A549 (cell line): ENCODE data around the gene TASOR2. TPM values are rescaled to one million over a fixed set of nuclear protein-coding genes. Genes with fewer than 3 reads are reported as not detected.

Experiments used
- ATAC-seq, 2 experiments: fragments of 200-7000 bp in 1 of 2; fragments of >200 bp in 1 of 2; cut with Nextera tagmentation in 1 of 2; cut with Tn5 transposase in 1 of 2; 3 replicates each; pipeline versions ENCODE4 v1.8.0 to v1.9.1; 2018 to 2020; ENCODE audit warnings: mild to moderate bottlenecking in 1 of 2, moderate library complexity in 1 of 2
- CTCF ChIA-PET: fragments of 300-600 bp; sonication (Branson Sonifier 250); formaldehyde crosslinking; extraction: SDS; loops from one replicate; lab custom pipeline; 2021; ENCODE audit warnings: antibody characterized with exemption, inconsistent platforms; lab: Yijun Ruan, JAX
- POLR2A ChIA-PET: fragments of 350-600 bp; formaldehyde crosslinking; extraction: SDS; loops from one replicate; lab custom pipeline; 2021; ENCODE audit warnings: antibody characterized with exemption, inconsistent platforms; lab: Yijun Ruan, JAX
- DNase-seq, 2 experiments: peaks; one replicate each; pipeline versions ENCODE4 v3.0.0 to v3.0.0-alpha.2; 2011 to 2016; ENCODE audit warnings: low read depth in 1 of 2, low spot score in 1 of 2
- FAIRE-seq: peaks from 2 replicates; lab custom pipeline; 2011; peaks lifted over from hg19 to GRCh38; lab: Jason Lieb, UNC
- H3K27ac ChIP-seq, 2 experiments: fragments of >200 bp; sonication (Bioruptor Twin); formaldehyde crosslinking; 3 replicates each; pipeline ENCODE4 v1.5.1; 2016 to 2017
- H3K4me1 ChIP-seq: fragments of >200 bp; sonication (Bioruptor Twin); formaldehyde crosslinking; 3 replicates; pipeline ENCODE4 v1.6.1; 2016
- H3K4me2 ChIP-seq: fragments of >200 bp; sonication (Bioruptor Twin); formaldehyde crosslinking; 3 replicates; pipeline ENCODE4 v1.6.1; 2016
- H3K4me3 ChIP-seq: fragments of >200 bp; sonication (Bioruptor Twin); formaldehyde crosslinking; 3 replicates; pipeline ENCODE4 v1.5.1; 2016
- H3K9me3 ChIP-seq: fragments of >200 bp; sonication (Bioruptor Twin); formaldehyde crosslinking; 3 replicates; pipeline ENCODE4 v1.6.1; 2016
- BCL3 ChIP-seq: fragments of >200 bp; sonication (Bioruptor Twin); formaldehyde crosslinking; IDR thresholded peaks from 3 replicates; pipeline ENCODE4 v1.6.1; 2016
- CBX2 ChIP-seq: fragments of 200-600 bp; sonication (generic); IDR thresholded peaks from 2 replicates; pipeline ENCODE4 v1.6.1; 2016; ENCODE audit warnings: low read depth, mild to moderate bottlenecking, borderline replicate concordance
- CTCF ChIP-seq: fragments of >200 bp; sonication (Bioruptor Twin); formaldehyde crosslinking; IDR thresholded peaks from 3 replicates; pipeline ENCODE4 v1.5.1; 2016
- FOSB ChIP-seq: fragments of 250-450 bp; sonication (Bioruptor Pico); IDR thresholded peaks from 2 replicates; pipeline ENCODE4 v1.5.0; 2020; ENCODE audit warnings: mild to moderate bottlenecking, moderate library complexity
- FOSL2 ChIP-seq, 2 experiments: fragments of 450-650 bp in 1 of 2; fragments of >200 bp in 1 of 2; sonication (Bioruptor Twin) in 1 of 2; formaldehyde crosslinking; IDR thresholded peaks; 2 replicates each; pipeline versions ENCODE4 v1.5.0 to v1.6.1; 2016 to 2020; ENCODE audit warnings: mild to moderate bottlenecking in 1 of 2, moderate library complexity in 1 of 2
- HDAC2 ChIP-seq: fragments of 200-600 bp; sonication (generic); IDR thresholded peaks from 2 replicates; pipeline ENCODE4 v1.6.1; 2016
- HOXA7 ChIP-seq: fragments of 250-450 bp; sonication (Bioruptor Pico); IDR thresholded peaks from 2 replicates; pipeline ENCODE4 v1.5.0; 2020; ENCODE audit warnings: mild to moderate bottlenecking, moderate library complexity
- JUN ChIP-seq, 2 experiments: fragments of >200 bp; sonication (Bioruptor Twin); formaldehyde crosslinking; IDR thresholded peaks; 2 replicates in 1 of 2; 3 replicates in 1 of 2; pipeline ENCODE4 v1.6.1; 2016 to 2017
- JUNB ChIP-seq: fragments of >200 bp; sonication (Bioruptor Twin); formaldehyde crosslinking; IDR thresholded peaks from 2 replicates; pipeline ENCODE4 v1.6.1; 2016
- NPAS2 ChIP-seq: fragments of 250-450 bp; sonication (Bioruptor Pico); IDR thresholded peaks from 2 replicates; pipeline ENCODE4 v1.8.0; 2022; ENCODE audit warnings: mild to moderate bottlenecking, moderate library complexity, borderline replicate concordance
- PHF8 ChIP-seq: fragments of 200-600 bp; sonication (generic); IDR thresholded peaks from 2 replicates; pipeline ENCODE4 v1.6.1; 2016; ENCODE audit warnings: low read depth, mild to moderate bottlenecking, antibody characterized with exemption, moderate library complexity, borderline replicate concordance
- POLR2A ChIP-seq: IDR thresholded peaks from 2 replicates; pipeline ENCODE4 v1.6.1; 2012; ENCODE audit warnings: mild to moderate bottlenecking, low read length
- RAD21 ChIP-seq, 2 experiments: fragments of >200 bp in 1 of 2; sonication (Bioruptor Twin) in 1 of 2; formaldehyde crosslinking in 1 of 2; IDR thresholded peaks in 1 of 2; conservative IDR thresholded peaks in 1 of 2; 2 replicates in 1 of 2; 3 replicates in 1 of 2; pipeline ENCODE4 v1.6.1; 2012 to 2018; ENCODE audit warnings: inconsistent platforms in 1 of 2
- REST ChIP-seq: fragments of 200-600 bp; sonication (generic); IDR thresholded peaks from 2 replicates; pipeline ENCODE4 v1.6.1; 2016; ENCODE audit warnings: antibody characterized with exemption, mild to moderate bottlenecking, moderate library complexity
- RNF2 ChIP-seq: fragments of 200-600 bp; sonication (generic); IDR thresholded peaks from 2 replicates; pipeline ENCODE4 v1.6.1; 2016; ENCODE audit warnings: low read depth, mild to moderate bottlenecking, antibody characterized with exemption, moderate library complexity, borderline replicate concordance
- SMC3 ChIP-seq: fragments of >200 bp; sonication (Bioruptor Twin); formaldehyde crosslinking; IDR thresholded peaks from 3 replicates; pipeline ENCODE4 v1.6.1; 2018; ENCODE audit warnings: inconsistent platforms
- TP53 ChIP-seq: fragments of 250-450 bp; sonication (Bioruptor Pico); IDR thresholded peaks from 2 replicates; pipeline ENCODE4 v1.5.0; 2021; ENCODE audit warnings: mild to moderate bottlenecking, moderate library complexity
- ZFP36 ChIP-seq: fragments of 450-650 bp; IDR thresholded peaks from 2 replicates; pipeline ENCODE4 v1.6.1; 2014; ENCODE audit warnings: borderline replicate concordance; ENCODE audit not compliant: partially characterized antibody
- ZNF302 ChIP-seq: fragments of 250-450 bp; sonication (Bioruptor Pico); IDR thresholded peaks from 2 replicates; pipeline ENCODE4 v1.9.0; 2021; ENCODE audit warnings: inconsistent platforms, mild to moderate bottlenecking, moderate library complexity
- WGBS: methylation state at CpG from one replicate; pipeline ENCODE4 v1.1.6; 2017; ENCODE audit errors: missing lambda C conversion rate; 5-methylcytosine and 5-hydroxymethylcytosine counted together
- polyA plus RNA-seq, 4 experiments: library from polyadenylated mRNA; depleted of rRNA in 3 of 4; stranded (reverse); fragments of >200 nt; fragmentation: RNase III in 1 of 4; extraction: RNeasy Plus Mini Kit Qiagen cat#74134 plus additional on column Dnase treatment in 1 of 4; gene quantifications; 2 replicates in 3 of 4; 3 replicates in 1 of 4; pipeline ENCODE4 v1.2.3, GENCODE V29; 2011 to 2017

The TASOR2 gene
- polyA plus RNA-seq, 2 of the 4 experiments (the other 2 are of a cell fraction): 27.0 to 96.7 TPM

GRCh38 chr10:5683065-5683464, 1.6 kb upstream of the TASOR2 start:
- ATAC-seq (no peak), FAIRE-seq (no peak), DNase-seq (no peak)
- Histone ChIP-seq H3K4me1 (peaks cover 16% of the 10 kb centered on the region; the same call in 2 of the 3 replicates), H3K4me2 (no peak overlapping the region), H3K4me3 (no peak overlapping the region), H3K27ac (no peak overlapping the region), H3K9me3 (peaks cover 4% of the 10 kb centered on the region; the same call in 1 of the 3 replicates)
- TF ChIP-seq ZNF302 (CRISPR knock-in tag): no peak
- no peak for TF ChIP-seq REST
- no peak for TF ChIP-seq SMC3
- no peak for TF ChIP-seq ZFP36
- no peak for TF ChIP-seq RNF2
- TF ChIP-seq CBX2: no peak
- no peak for TF ChIP-seq FOSB
- no peak for TF ChIP-seq POLR2A
- no peak for TF ChIP-seq HOXA7 (CRISPR knock-in tag)
- ChIA-PET CTCF (interaction anchor here (1.0 kb wide), 2 partner anchors 9 to 54 kb away, joined by 3 read pairs; no protein-coding TSS in a partner anchor), POLR2A (no interaction called here)
- 74% methylated on average over 3 of the region's 3 CpGs for WGBS

DNA sequence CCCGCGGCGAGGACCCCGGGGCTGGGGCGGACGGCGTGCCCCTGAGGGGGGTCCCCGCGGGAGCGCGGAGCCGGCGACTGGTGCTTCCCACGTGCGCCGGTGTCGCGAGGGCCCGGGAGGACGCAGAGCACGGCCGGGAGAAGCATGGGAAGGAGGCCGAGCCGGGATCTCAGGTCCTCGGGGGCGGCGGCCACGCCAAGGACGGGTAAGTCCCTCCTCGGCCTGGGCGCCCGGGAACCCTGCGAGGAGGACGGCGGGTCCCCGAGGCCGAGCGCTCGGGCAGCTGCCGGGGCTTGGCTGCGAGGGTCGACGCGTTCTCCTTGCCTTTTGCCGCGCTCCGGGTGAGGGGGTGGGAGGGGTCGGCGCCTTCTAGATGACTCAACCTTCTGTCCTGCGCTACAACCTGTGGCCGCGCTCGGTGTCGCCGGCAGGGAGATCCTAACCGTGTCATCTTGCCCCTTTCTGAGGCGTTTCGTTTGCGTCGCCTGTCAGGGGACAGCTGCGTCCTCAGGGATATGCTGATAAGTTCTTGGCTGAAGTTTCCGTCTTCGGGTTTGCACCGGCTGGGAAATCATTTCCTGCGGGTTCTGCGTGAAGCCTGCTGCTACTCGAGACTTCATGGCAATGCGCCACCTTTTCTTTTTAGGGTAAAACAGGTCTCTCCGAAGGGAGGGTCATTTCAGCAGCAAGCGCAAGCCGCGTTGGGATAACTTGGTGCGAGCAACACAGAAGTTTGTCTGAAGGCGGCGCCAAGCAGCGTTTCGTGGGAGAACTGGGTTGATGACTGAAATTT, 529 bp downstream of the TASOR2 start:
- Histone ChIP-seq H3K4me2 (peak overlapping the region; percentile 88), H3K9me3 (peaks cover 4% of the 10 kb centered on the region; the same call in 1 of the 3 replicates), H3K4me3 (peak overlapping the region; percentile 95), H3K27ac (peak overlapping the region; percentile 94 to 95), H3K4me1 (peaks cover 17% of the 10 kb centered on the region; the same call in 2 of the 3 replicates)
- TF ChIP-seq FOSL2 (IDR thresholded peaks at IDR 0.05): no peak
- 0 out of 2 replicates have a peak, but pooled peaks have one; percentile 15 for TF ChIP-seq FOSL2 (CRISPR knock-in tag; IDR thresholded peaks at IDR 0.05)
- peak in 1 of 2 experiments; percentile 2; a peak in 1 of 5 replicates for TF ChIP-seq JUN (IDR thresholded peaks at IDR 0.05)
- no peak for TF ChIP-seq ZFP36
- TF ChIP-seq TP53: no peak
- no peak for TF ChIP-seq HDAC2
- no peak for TF ChIP-seq RNF2
- no peak for TF ChIP-seq JUNB
- TF ChIP-seq NPAS2 (CRISPR knock-in tag): peak; percentile 29; the same call in 1 of the 2 replicates
- TF ChIP-seq FOSB: no peak
- TF ChIP-seq SMC3: peak; percentile 52; the same call in 2 of the 3 replicates
- TF ChIP-seq CTCF: peak; percentile 52
- TF ChIP-seq BCL3: 0 out of 3 replicates have a peak, but pooled peaks have one; percentile 6
- peak; percentile 48 to 56; a peak in 4 of 5 replicates for TF ChIP-seq RAD21 (conservative IDR thresholded peaks at IDR 0.05 in 1 of 2, IDR thresholded peaks at IDR 0.05 in 1 of 2)
- TF ChIP-seq PHF8: peak; percentile 62; the same call in 1 of the 2 replicates
- peak; percentile 18 for FAIRE-seq
- CTCF ChIA-PET: interaction anchor here (0.6 to 1.0 kb wide), 2 partner anchors 96 to 243 kb away, joined by 3 read pairs; no protein-coding TSS in a partner anchor
- under 1% methylated on average over 37 of the region's 77 CpGs for WGBS
- peak; percentile 77 to 82 for ATAC-seq
- POLR2A ChIA-PET: interaction anchor here (0.5 to 1.5 kb wide), 5 partner anchors 8 to 239 kb away, joined by 3 to 8 read pairs (median 4); partner anchors contain the start of gene GDI2
- DNase-seq: peak; percentile 53 to 76
